Loucy (cell line): ENCODE data around the gene CYP4F11.
"Not testable (repeated sequence)": the region's sequence is repeated elsewhere in the genome, so short reads cannot be mapped to it uniquely, and the experiment has no call there.

Source experiments
- CTCF ChIP-seq: fragments of 200-600 bp; sonication (generic); conservative IDR thresholded peaks from 2 replicates; pipeline ENCODE4 v1.5.1; 2014; ENCODE audit warnings: mild to moderate bottlenecking, antibody characterized with exemption, low read length
- EZH2phosphoT487 ChIP-seq: fragments of 200-600 bp; IDR thresholded peaks from 2 replicates; pipeline ENCODE4 v1.6.1; 2018; ENCODE audit warnings: antibody characterized with exemption, mild to moderate bottlenecking, moderate library complexity, borderline replicate concordance

DNA sequence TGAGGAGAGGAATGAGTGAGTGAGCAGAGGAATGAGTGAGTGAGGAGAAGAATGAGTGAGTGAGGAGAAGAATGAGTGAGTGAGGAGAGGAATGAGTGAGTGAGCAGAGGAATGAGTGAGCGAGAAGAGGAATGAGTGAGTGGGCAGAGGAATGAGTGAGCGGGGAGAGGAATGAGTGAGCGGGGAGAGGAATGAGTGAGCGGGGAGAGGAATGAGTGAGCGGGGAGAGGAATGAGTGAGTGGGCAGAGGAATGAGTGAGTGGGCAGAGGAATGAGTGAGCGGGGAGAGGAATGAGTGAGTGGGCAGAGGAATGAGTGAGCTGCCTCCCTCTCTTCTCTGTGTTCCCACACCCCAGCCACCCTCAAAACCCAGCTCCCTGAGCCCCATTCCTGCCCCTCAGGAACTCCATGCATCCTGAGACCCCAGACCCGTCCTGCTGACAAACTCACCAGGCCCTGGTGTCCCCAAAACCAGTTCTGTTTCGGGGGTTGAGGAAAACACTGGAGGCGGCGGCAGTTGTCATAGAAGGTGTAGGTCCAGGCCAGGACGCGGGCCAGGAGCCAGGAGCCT lies 483 bp downstream of the CYP4F11 start:
- not testable (repeated sequence) for TF ChIP-seq CTCF, EZH2phosphoT487
